IMR-90 (cell line): ENCODE data around the gene HSPG2.

Experiments used
- RFX5 ChIP-seq: IDR thresholded peaks from 2 replicates; pipeline ENCODE4 v1.8.0; 2012; ENCODE audit warnings: low read depth, mild to moderate bottlenecking, low read length, moderate library complexity
- TF ChIP-seq, protein P1 (sequence below): conservative IDR thresholded peaks from 2 replicates; pipeline ENCODE4 v1.5.1; 2012; ENCODE audit warnings: mild to moderate bottlenecking, low read depth, low read length, improper control_type of control experiment
- TF ChIP-seq, protein P2 (sequence below): fragments of 150-350 bp; IDR thresholded peaks from 2 replicates; pipeline ENCODE4 v1.6.1; 2016; ENCODE audit warnings: low read depth, mild to moderate bottlenecking, low read length, moderate library complexity, borderline replicate concordance
- TF ChIP-seq, protein P3 (sequence below): fragments of 150-350 bp; IDR thresholded peaks from 2 replicates; pipeline ENCODE4 v1.6.1; 2017; ENCODE audit warnings: mild to moderate bottlenecking, antibody characterized with exemption, low read length, low read depth

DNA sequence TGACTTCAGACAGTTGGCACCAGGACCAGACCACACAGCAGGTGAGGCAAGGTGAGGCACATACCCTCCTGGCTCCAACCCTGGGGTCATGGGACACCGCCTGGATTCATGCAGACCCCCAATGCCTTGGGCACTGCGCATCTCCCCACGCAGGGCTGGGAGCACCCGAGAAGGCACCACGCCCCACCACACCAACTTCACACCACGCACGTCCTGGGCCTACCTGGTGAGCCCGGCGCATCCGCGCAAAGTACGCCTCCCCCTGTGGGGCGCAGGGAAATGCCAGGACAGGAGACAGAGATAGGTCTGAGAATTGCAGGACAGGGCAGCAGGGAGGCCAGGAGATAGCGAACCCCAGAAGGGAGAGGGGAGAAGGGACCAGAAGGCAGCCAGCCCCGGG, 66.5 kb downstream of the HSPG2 start:
- TF ChIP-seq, protein P1, sequence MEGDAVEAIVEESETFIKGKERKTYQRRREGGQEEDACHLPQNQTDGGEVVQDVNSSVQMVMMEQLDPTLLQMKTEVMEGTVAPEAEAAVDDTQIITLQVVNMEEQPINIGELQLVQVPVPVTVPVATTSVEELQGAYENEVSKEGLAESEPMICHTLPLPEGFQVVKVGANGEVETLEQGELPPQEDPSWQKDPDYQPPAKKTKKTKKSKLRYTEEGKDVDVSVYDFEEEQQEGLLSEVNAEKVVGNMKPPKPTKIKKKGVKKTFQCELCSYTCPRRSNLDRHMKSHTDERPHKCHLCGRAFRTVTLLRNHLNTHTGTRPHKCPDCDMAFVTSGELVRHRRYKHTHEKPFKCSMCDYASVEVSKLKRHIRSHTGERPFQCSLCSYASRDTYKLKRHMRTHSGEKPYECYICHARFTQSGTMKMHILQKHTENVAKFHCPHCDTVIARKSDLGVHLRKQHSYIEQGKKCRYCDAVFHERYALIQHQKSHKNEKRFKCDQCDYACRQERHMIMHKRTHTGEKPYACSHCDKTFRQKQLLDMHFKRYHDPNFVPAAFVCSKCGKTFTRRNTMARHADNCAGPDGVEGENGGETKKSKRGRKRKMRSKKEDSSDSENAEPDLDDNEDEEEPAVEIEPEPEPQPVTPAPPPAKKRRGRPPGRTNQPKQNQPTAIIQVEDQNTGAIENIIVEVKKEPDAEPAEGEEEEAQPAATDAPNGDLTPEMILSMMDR = no peak
- TF ChIP-seq RFX5 = no peak
- TF ChIP-seq, protein P2, sequence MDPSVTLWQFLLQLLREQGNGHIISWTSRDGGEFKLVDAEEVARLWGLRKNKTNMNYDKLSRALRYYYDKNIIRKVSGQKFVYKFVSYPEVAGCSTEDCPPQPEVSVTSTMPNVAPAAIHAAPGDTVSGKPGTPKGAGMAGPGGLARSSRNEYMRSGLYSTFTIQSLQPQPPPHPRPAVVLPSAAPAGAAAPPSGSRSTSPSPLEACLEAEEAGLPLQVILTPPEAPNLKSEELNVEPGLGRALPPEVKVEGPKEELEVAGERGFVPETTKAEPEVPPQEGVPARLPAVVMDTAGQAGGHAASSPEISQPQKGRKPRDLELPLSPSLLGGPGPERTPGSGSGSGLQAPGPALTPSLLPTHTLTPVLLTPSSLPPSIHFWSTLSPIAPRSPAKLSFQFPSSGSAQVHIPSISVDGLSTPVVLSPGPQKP = no peak
- TF ChIP-seq, protein P3, sequence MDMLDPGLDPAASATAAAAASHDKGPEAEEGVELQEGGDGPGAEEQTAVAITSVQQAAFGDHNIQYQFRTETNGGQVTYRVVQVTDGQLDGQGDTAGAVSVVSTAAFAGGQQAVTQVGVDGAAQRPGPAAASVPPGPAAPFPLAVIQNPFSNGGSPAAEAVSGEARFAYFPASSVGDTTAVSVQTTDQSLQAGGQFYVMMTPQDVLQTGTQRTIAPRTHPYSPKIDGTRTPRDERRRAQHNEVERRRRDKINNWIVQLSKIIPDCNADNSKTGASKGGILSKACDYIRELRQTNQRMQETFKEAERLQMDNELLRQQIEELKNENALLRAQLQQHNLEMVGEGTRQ = no peak
